Osteoblast (primary cell): ENCODE measurements around the gene FREM1. TPM values are rescaled to one million over a fixed set of nuclear protein-coding genes. Genes with fewer than 3 reads are reported as not detected.

Experiments used
- DNase-seq: peaks from one replicate; pipeline ENCODE4 v3.0.0; 2011; ENCODE audit warnings: low spot score, mixed read lengths; ENCODE audit not compliant: insufficient read length; ENCODE audit errors: missing footprints
- H2AFZ ChIP-seq: 2 replicates; pipeline ENCODE4 v1.6.0; 2011; ENCODE audit warnings: mild to moderate bottlenecking, low read length
- H3K27ac ChIP-seq: 2 replicates; pipeline ENCODE4 v1.5.1; 2011; ENCODE audit warnings: mild to moderate bottlenecking, low read depth, low read length, moderate library complexity
- H3K27me3 ChIP-seq: 2 replicates; pipeline ENCODE4 v1.6.0; 2012; ENCODE audit warnings: mild to moderate bottlenecking, control low read depth, inconsistent platforms, low read length, moderate library complexity; ENCODE audit not compliant: insufficient read depth
- H3K36me3 ChIP-seq: 2 replicates; pipeline ENCODE4 v1.5.1; 2011; ENCODE audit warnings: mild to moderate bottlenecking, low read length, control low read depth, moderate library complexity; ENCODE audit not compliant: insufficient read depth
- H3K4me1 ChIP-seq: 2 replicates; pipeline ENCODE4 v1.5.1; 2011; ENCODE audit warnings: mild to moderate bottlenecking, low read length, control low read depth, moderate library complexity; ENCODE audit not compliant: insufficient read depth
- H3K4me2 ChIP-seq: 2 replicates; pipeline ENCODE4 v1.6.0; 2011; ENCODE audit warnings: mild to moderate bottlenecking, low read length; ENCODE audit not compliant: insufficient read depth
- H3K4me3 ChIP-seq: fragments of 200-600 bp; sonication (generic); 3 replicates; pipeline ENCODE4 v1.5.1; 2012; ENCODE audit warnings: mild to moderate bottlenecking, low read length, inconsistent platforms; ENCODE audit not compliant: insufficient read depth
- H3K79me2 ChIP-seq: 2 replicates; pipeline ENCODE4 v1.6.0; 2012; ENCODE audit warnings: mild to moderate bottlenecking, low read length, control low read depth, inconsistent platforms; ENCODE audit not compliant: insufficient read depth
- H3K9me3 ChIP-seq: 2 replicates; pipeline ENCODE4 v1.5.1; 2011; ENCODE audit warnings: low read depth, low read length, control low read depth
- H4K20me1 ChIP-seq: 2 replicates; pipeline ENCODE4 v1.6.0; 2012; ENCODE audit warnings: mild to moderate bottlenecking, low read length, control low read depth; ENCODE audit not compliant: insufficient read depth
- total RNA-seq: library from RNA; depleted of rRNA; stranded (reverse); fragments of >200 nt; gene quantifications from 2 replicates; pipeline ENCODE4 v1.2.3, GENCODE V29; 2012
- TF ChIP-seq, protein P1 (sequence below): IDR thresholded peaks from 2 replicates; pipeline ENCODE4 v1.5.1; 2011; ENCODE audit warnings: mild to moderate bottlenecking, low read depth, low read length, moderate library complexity; ENCODE audit errors: extremely low read depth

Gene FREM1
- total RNA-seq, 1 donor: 0.72 TPM

DNA sequence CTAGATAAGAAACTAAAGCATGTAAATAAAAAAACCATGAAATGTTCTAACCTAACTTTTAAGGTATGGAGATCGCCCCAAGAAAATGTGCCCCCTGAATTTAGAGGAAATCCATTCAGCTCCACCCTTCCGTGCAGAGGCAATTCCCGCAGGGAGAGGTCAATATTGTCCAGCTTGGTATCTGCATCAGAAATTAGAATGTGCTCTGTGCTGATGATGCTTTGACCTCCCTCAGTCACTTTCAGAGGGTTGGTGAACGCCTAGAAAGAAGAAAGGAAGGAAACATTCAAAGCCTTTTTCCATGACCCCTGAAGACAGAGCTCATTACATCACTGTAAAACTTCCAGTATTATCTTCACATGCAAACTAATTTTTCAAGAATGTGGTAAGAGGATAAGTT is 91.0 kb downstream of the FREM1 start:
- H3K4me1 ChIP-seq: no peaks in the 10 kb centered on the region
- DNase-seq: no peak
- no peaks in the 10 kb centered on the region for H3K27me3 ChIP-seq
- H3K4me3 ChIP-seq: no peak overlapping the region
- no peaks in the 10 kb centered on the region for H3K36me3 ChIP-seq
- H3K79me2 ChIP-seq: no peaks in the 10 kb centered on the region
- H4K20me1 ChIP-seq: no peaks in the 10 kb centered on the region
- TF ChIP-seq, protein P1, sequence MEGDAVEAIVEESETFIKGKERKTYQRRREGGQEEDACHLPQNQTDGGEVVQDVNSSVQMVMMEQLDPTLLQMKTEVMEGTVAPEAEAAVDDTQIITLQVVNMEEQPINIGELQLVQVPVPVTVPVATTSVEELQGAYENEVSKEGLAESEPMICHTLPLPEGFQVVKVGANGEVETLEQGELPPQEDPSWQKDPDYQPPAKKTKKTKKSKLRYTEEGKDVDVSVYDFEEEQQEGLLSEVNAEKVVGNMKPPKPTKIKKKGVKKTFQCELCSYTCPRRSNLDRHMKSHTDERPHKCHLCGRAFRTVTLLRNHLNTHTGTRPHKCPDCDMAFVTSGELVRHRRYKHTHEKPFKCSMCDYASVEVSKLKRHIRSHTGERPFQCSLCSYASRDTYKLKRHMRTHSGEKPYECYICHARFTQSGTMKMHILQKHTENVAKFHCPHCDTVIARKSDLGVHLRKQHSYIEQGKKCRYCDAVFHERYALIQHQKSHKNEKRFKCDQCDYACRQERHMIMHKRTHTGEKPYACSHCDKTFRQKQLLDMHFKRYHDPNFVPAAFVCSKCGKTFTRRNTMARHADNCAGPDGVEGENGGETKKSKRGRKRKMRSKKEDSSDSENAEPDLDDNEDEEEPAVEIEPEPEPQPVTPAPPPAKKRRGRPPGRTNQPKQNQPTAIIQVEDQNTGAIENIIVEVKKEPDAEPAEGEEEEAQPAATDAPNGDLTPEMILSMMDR: no peak
- H2AFZ ChIP-seq: no peak overlapping the region
- no peak overlapping the region for H3K4me2 ChIP-seq
- H3K27ac ChIP-seq: no peak overlapping the region
- no peaks in the 10 kb centered on the region for H3K9me3 ChIP-seq

DNA sequence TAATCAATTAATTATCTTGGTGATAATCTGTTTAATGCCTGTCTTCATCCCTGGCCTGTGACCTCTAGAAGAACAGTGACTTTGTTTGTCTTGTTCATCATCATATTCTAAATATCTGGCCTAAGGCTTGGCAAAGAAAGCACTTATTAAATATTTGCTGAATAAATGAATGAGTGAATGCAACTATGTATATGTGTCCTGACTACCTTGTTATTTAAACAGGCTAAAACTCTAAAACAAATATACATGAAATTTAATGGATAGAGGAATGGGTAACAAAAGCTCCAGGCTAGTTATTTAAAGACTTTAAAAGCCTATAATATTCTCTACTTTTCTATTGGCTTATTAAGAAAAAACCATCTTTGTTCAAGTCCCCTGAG is 96.0 kb downstream of the FREM1 start:
- TF ChIP-seq, protein P1: no peak
- Histone ChIP-seq H3K79me2 (no peaks in the 10 kb centered on the region), H3K36me3 (no peaks in the 10 kb centered on the region), H3K4me1 (peaks cover 13% of the 10 kb centered on the region), H3K4me2 (no peak overlapping the region), H2AFZ (no peak overlapping the region), H3K27ac (no peak overlapping the region), H3K4me3 (no peak overlapping the region), H4K20me1 (no peaks in the 10 kb centered on the region), H3K9me3 (no peaks in the 10 kb centered on the region), H3K27me3 (no peaks in the 10 kb centered on the region)
- no peak for DNase-seq

DNA sequence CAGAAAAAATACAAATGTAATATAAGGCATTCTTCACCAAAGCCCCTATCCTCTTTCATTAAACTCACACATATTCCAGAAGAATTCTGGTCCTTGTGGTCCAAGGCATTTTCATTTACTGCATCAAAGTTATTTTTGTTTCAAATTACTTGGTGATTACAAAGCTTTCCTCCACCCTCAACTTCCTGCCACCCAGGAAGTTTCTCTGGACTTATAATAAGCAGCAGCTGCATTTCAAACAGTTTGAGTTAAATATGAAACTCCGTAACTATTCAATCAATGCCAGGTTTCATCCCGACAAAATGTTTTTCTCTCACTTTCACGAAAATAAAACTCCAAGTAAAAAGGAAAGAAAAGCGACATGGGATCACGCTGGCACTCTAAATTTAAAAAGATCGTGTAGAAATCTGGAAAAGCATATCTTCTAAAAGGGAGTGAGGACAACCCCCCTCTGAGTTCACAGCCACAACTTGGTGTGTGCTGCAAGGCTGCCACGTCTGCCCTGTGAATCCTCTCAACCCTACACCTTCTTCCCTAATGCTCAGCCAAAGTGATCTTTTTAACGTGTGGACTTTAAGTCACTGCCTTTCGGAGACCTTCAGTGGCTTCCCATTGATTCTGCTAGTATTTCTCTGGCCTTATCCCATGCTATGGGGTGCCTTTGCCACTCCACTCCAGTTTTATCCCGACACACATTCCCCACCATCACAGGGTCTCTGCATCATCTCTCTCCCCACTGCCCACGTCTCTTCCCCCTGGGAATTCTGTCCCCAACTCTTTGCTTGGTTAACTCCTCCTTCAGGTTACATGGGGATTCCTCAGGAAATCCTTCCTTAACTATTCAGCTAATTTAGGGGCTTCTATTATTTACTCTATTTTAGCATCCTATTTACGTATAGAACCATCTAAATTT is 96.6 kb downstream of the FREM1 start:
- H3K4me3 ChIP-seq: peak overlapping the region; percentile 61
- H2AFZ ChIP-seq: peak overlapping the region; percentile 83
- H3K27me3 ChIP-seq: no peaks in the 10 kb centered on the region
- peaks cover 13% of the 10 kb centered on the region for H3K4me1 ChIP-seq
- TF ChIP-seq, protein P1: no peak
- H3K79me2 ChIP-seq: no peaks in the 10 kb centered on the region
- no peaks in the 10 kb centered on the region for H4K20me1 ChIP-seq
- H3K27ac ChIP-seq: peak overlapping the region; percentile 19
- no peaks in the 10 kb centered on the region for H3K36me3 ChIP-seq
- H3K9me3 ChIP-seq: no peaks in the 10 kb centered on the region
- peak overlapping the region; percentile 73 for H3K4me2 ChIP-seq
- DNase-seq: no peak

DNA sequence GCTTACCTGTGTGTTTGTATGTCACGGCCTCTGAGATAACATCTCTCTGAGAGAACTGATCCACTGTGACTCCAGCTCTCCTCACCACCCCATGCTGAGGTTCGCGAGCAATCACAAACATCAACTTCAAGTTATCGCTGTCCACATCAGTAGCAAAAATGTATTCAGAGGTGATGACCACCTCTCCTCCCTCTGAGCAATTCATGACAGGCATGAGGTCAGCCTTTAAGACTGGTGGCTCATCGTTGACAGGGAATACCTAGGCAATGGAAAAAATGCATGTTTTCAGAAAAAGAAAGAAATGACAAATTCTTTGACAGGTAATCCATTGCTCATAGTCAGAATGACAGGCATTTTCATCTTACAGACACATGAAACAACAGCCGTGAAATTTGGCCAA is 97.4 kb downstream of the FREM1 start:
- Histone ChIP-seq H4K20me1 (no peaks in the 10 kb centered on the region), H3K4me3 (no peak overlapping the region), H3K79me2 (no peaks in the 10 kb centered on the region), H3K36me3 (no peaks in the 10 kb centered on the region), H3K4me1 (peaks cover 13% of the 10 kb centered on the region), H2AFZ (peak overlapping the region; percentile 83), H3K4me2 (peak overlapping the region; percentile 73), H3K27ac (no peak overlapping the region), H3K9me3 (no peaks in the 10 kb centered on the region), H3K27me3 (no peaks in the 10 kb centered on the region)
- TF ChIP-seq, protein P1: no peak
- DNase-seq: peak; percentile 46
